DOHH2 (cell line): ENCODE results near the gene NUP50.

Experiments used
- H3F3A ChIP-seq: fragments of 200-600 bp; sonication (generic), shearing (Covaris generic); 2 replicates; pipeline ENCODE4 v1.6.0; 2016; ENCODE audit warnings: antibody characterized with exemption, mild to moderate bottlenecking; ENCODE audit not compliant: control insufficient read depth, insufficient read depth
- H3K27ac ChIP-seq: fragments of 200-600 bp; sonication (generic); 2 replicates; pipeline ENCODE4 v1.5.1; 2014; ENCODE audit warnings: low read depth, mild to moderate bottlenecking, low read length, moderate library complexity
- H3K27me3 ChIP-seq: fragments of 200-600 bp; sonication (generic); 2 replicates; pipeline ENCODE4 v1.6.1; 2014; ENCODE audit warnings: mild to moderate bottlenecking, low read length, mixed read lengths; ENCODE audit not compliant: control insufficient read depth
- H3K36me3 ChIP-seq: fragments of 200-600 bp; sonication (generic); 2 replicates; pipeline ENCODE4 v1.6.1; 2014; ENCODE audit warnings: mild to moderate bottlenecking, low read length, moderate library complexity, mixed read lengths; ENCODE audit not compliant: control insufficient read depth
- H3K4me1 ChIP-seq: fragments of 200-600 bp; sonication (generic); 2 replicates; pipeline ENCODE4 v1.6.1; 2014; ENCODE audit warnings: mild to moderate bottlenecking, low read length, mixed read lengths; ENCODE audit not compliant: control insufficient read depth
- H3K4me2 ChIP-seq: fragments of 200-600 bp; sonication (generic); 2 replicates; pipeline ENCODE4 v1.6.0; 2014; ENCODE audit warnings: mild to moderate bottlenecking, low read length, moderate library complexity
- H3K4me3 ChIP-seq: fragments of 200-600 bp; sonication (generic); 2 replicates; pipeline ENCODE4 v1.5.1; 2014; ENCODE audit warnings: mild to moderate bottlenecking, low read length, mixed read lengths
- H3K79me2 ChIP-seq: fragments of 200-600 bp; sonication (generic); 2 replicates; pipeline ENCODE4 v1.6.1; 2014; ENCODE audit warnings: mild to moderate bottlenecking, low read length, mixed read lengths; ENCODE audit not compliant: control insufficient read depth
- H3K9me2 ChIP-seq: fragments of 200-600 bp; sonication (generic); replicated peaks from 2 replicates; pipeline ENCODE4 v1.6.1; 2014; ENCODE audit warnings: mild to moderate bottlenecking, low read length, mixed read lengths; ENCODE audit not compliant: control insufficient read depth
- H3K9me3 ChIP-seq: fragments of 200-600 bp; sonication (generic); 2 replicates; pipeline ENCODE4 v1.6.1; 2014; ENCODE audit warnings: antibody characterized with exemption, low read length, mixed read lengths; ENCODE audit not compliant: control insufficient read depth, insufficient read depth
- H4K20me1 ChIP-seq: fragments of 200-600 bp; sonication (generic); 2 replicates; pipeline ENCODE4 v1.6.0; 2014; ENCODE audit warnings: low read depth, mild to moderate bottlenecking, antibody characterized with exemption, low read length, moderate library complexity; ENCODE audit not compliant: control insufficient read depth, insufficient read depth
- EZH2phosphoT487 ChIP-seq: fragments of 200-600 bp; sonication (generic); IDR thresholded peaks from 2 replicates; pipeline ENCODE4 v1.6.1; 2017; ENCODE audit warnings: borderline replicate concordance, mild to moderate bottlenecking, antibody characterized with exemption, low read length, moderate library complexity, mixed read lengths
- TF ChIP-seq, protein P1 (sequence below): fragments of 200-600 bp; sonication (generic); IDR thresholded peaks from one replicate; pipeline ENCODE4 v1.5.1; 2014; ENCODE audit warnings: antibody characterized with exemption, mild to moderate bottlenecking, low read depth, low read length; ENCODE audit not compliant: poor library complexity, severe bottlenecking

Gene NUP50

DNA sequence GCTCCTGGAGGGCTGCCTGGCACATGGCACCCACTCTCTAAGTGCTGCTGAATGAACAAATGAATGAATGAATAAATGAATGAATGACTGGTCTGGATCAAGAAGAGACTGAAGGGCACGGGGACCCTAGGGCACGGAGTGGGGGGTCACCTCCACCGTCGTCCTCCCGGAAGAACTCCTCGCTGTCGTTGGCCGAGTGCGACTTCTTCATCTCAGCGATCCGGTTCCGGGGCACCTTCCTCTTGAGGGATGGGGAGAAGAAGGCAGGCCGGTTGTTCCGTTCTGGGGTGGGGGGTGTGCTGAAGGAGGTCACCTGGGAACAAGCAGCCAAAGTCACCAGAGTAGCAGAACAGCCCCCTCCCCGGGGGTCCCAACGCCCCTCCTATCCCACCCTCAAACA lies 36.0 kb downstream of the NUP50 start:
- Histone ChIP-seq H3K9me2 (no peaks in the 10 kb centered on the region), H3K4me2 (no peak overlapping the region), H3K79me2 (no peaks in the 10 kb centered on the region), H3K4me1 (no peaks in the 10 kb centered on the region), H3K9me3 (no peaks in the 10 kb centered on the region), H4K20me1 (no peaks in the 10 kb centered on the region), H3K27me3 (no peaks in the 10 kb centered on the region), H3K4me3 (no peak overlapping the region), H3F3A (no peaks in the 10 kb centered on the region), H3K27ac (no peak overlapping the region), H3K36me3 (peaks cover 43% of the 10 kb centered on the region)
- TF ChIP-seq, protein P1, sequence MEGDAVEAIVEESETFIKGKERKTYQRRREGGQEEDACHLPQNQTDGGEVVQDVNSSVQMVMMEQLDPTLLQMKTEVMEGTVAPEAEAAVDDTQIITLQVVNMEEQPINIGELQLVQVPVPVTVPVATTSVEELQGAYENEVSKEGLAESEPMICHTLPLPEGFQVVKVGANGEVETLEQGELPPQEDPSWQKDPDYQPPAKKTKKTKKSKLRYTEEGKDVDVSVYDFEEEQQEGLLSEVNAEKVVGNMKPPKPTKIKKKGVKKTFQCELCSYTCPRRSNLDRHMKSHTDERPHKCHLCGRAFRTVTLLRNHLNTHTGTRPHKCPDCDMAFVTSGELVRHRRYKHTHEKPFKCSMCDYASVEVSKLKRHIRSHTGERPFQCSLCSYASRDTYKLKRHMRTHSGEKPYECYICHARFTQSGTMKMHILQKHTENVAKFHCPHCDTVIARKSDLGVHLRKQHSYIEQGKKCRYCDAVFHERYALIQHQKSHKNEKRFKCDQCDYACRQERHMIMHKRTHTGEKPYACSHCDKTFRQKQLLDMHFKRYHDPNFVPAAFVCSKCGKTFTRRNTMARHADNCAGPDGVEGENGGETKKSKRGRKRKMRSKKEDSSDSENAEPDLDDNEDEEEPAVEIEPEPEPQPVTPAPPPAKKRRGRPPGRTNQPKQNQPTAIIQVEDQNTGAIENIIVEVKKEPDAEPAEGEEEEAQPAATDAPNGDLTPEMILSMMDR = no peak
- no peak for TF ChIP-seq EZH2phosphoT487

DNA sequence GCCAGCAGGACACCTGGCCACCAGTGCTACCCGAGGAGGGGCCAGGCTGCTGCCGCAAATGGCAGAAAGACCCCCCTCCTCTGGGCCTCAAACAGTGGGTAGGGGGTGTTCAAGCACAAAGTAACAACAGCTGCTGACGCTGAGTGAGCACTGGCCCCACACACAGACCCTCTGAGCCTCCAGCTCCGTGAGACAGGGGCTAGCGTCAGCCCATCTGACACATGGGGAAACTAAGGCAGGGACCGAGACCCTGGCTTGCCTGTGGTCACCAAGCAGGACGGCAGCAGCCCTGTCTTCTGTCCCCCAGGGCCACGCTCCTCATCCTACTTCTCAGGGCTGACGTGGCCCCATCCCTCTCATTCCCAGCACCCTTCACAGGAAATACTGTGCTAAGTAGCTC lies 36.5 kb downstream of the NUP50 start:
- Histone ChIP-seq H3K9me2 (no peaks in the 10 kb centered on the region), H3K9me3 (no peaks in the 10 kb centered on the region), H3K79me2 (no peaks in the 10 kb centered on the region), H3F3A (no peaks in the 10 kb centered on the region), H3K4me2 (no peak overlapping the region), H3K27me3 (no peaks in the 10 kb centered on the region), H3K36me3 (peaks cover 47% of the 10 kb centered on the region), H4K20me1 (no peaks in the 10 kb centered on the region), H3K27ac (no peak overlapping the region), H3K4me3 (no peak overlapping the region), H3K4me1 (no peaks in the 10 kb centered on the region)
- TF ChIP-seq EZH2phosphoT487 = no peak
- TF ChIP-seq, protein P1 = no peak

DNA sequence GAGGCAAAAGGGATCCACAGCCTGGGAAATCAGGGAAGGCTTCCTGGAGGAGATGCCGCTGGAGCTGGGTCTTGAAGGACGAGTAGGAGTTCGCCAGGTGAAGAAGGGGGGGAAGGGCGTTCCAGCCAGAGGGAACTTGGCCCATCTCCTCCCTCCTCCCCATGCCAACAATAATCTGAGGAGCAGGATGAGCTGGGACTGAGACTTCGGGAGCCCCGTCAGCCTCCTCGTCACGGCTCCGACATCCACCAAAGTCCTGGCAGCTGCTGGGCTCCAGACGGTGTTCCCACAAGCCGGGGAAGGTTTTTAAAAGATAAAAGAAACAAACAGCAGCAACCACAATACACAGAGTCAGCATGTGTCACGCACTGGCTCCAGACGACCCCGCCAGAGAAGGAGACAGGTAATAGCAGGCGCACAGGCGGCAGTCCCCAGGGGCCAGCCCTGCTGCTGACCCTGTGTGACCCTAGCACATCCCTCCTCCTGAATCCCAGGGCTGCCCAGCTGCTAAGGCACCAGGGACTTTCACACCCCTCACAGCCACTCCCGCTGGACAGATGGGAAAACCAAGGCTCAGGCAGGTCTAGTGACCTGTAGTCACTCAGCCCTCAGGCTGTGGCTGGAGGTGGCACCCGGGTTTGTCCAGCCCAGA lies 37.3 kb downstream of the NUP50 start:
- H3K27me3 ChIP-seq = no peaks in the 10 kb centered on the region
- no peaks in the 10 kb centered on the region for H3K4me1 ChIP-seq
- H3K36me3 ChIP-seq = peaks cover 48% of the 10 kb centered on the region
- H3F3A ChIP-seq = no peaks in the 10 kb centered on the region
- TF ChIP-seq EZH2phosphoT487 = no peak
- TF ChIP-seq, protein P1 = no peak
- H3K9me3 ChIP-seq = no peaks in the 10 kb centered on the region
- H4K20me1 ChIP-seq = no peaks in the 10 kb centered on the region
- no peak overlapping the region for H3K27ac ChIP-seq
- H3K79me2 ChIP-seq = no peaks in the 10 kb centered on the region
- no peak overlapping the region for H3K4me2 ChIP-seq
- H3K4me3 ChIP-seq = no peak overlapping the region
- H3K9me2 ChIP-seq = no peaks in the 10 kb centered on the region
